Testis (tissue), 3 donors: ENCODE measurements around the gene NUDT8. TPM values are rescaled to one million over a fixed set of nuclear protein-coding genes. Genes with fewer than 3 reads are reported as not detected.

ENCODE experiments used
- DNase-seq: peaks from one replicate; pipeline ENCODE4 v3.0.0-alpha.2; 2019
- H3K27ac ChIP-seq, 2 donors: fragments of 200-600 bp; sonication (generic); one replicate each; pipeline ENCODE4 v1.5.1; 2019
- H3K27me3 ChIP-seq: fragments of 200-600 bp; sonication (generic); one replicate; pipeline ENCODE4 v1.5.1; 2019
- H3K36me3 ChIP-seq: fragments of 200-600 bp; sonication (generic); one replicate; pipeline ENCODE4 v1.5.1; 2017; ENCODE audit warnings: low read depth; ENCODE audit errors: missing control alignments
- H3K4me1 ChIP-seq: fragments of 200-600 bp; sonication (generic); one replicate; pipeline ENCODE4 v1.5.1; 2019
- H3K4me3 ChIP-seq, 2 donors: fragments of 200-600 bp; sonication (generic); one replicate each; pipeline ENCODE4 v1.5.1; 2017 to 2019
- H3K9me3 ChIP-seq: fragments of 200-600 bp; sonication (generic); one replicate; pipeline ENCODE4 v1.5.1; 2017
- CTCF ChIP-seq, 3 experiments: fragments of 450-650 bp in 2 of 3; fragments of 200-600 bp in 1 of 3; sonication (generic) in 1 of 3; IDR thresholded peaks; one replicate each; pipeline ENCODE4 v1.5.1; 2016 to 2019; ENCODE audit warnings: antibody characterized with exemption in 3 of 3, mild to moderate bottlenecking in 2 of 3, moderate library complexity in 1 of 3
- POLR2A ChIP-seq: fragments of 450-650 bp; IDR thresholded peaks from one replicate; pipeline ENCODE4 v1.6.1; 2017; ENCODE audit warnings: antibody characterized with exemption, mild to moderate bottlenecking, moderate library complexity
- WGBS, 2 donors: methylation state at CpG; one replicate each; pipeline ENCODE4 v1.1.5; 2018; 5-methylcytosine and 5-hydroxymethylcytosine counted together
- intact Hi-C: fragments of 100-400 bp; cut with DNase I; formaldehyde crosslinking; loops from one replicate; pipeline ENCODE4 v1.15.1; 2023; ENCODE audit warnings: low total_unique reads
- polyA plus RNA-seq: library from polyadenylated mRNA; stranded (reverse); fragments of 350-450 nt; fragmentation: Illumina TruSeq; extraction: RNeasy Lipid Tissue Mini Kit (QIAGEN cat#74804); gene quantifications from one replicate; pipeline ENCODE4 v1.2.3, GENCODE V29; 2014; ENCODE audit warnings: low read depth, low replicate concordance; ENCODE audit not compliant: insufficient read depth
- total RNA-seq, 2 donors: library from RNA; depleted of rRNA; stranded (reverse); fragments of >200 nt; gene quantifications; one replicate each; pipeline ENCODE4 v1.2.3, GENCODE V29; 2016

NUDT8 gene
- total and polyA plus RNA-seq, 3 donors from 2014 or later = 4.0 to 7.0 (median 6.2) TPM

- H3K36me3 ChIP-seq = no peaks in the 10 kb centered on the region
- 86 to 87% methylated on average over 8 to 19 of the region's 22 CpGs for WGBS, 2 donors
- H3K27me3 ChIP-seq = no peaks in the 10 kb centered on the region
- no peak overlapping the region for H3K4me3 ChIP-seq
- no peak for TF ChIP-seq POLR2A
- no peak for TF ChIP-seq CTCF (IDR thresholded peaks at IDR 0.05)
- intact Hi-C loops = no loop called here
- DNase-seq = no peak
- no peaks in the 10 kb centered on the region for H3K9me3 ChIP-seq
- no peak overlapping the region for H3K27ac ChIP-seq
- peaks cover 5% of the 10 kb centered on the region for H3K4me1 ChIP-seq
Observed at GRCh38 chr11:67633758-67634365, 4.1 kb upstream of the NUDT8 start.

- Histone ChIP-seq H3K4me1 (peaks cover 5% of the 10 kb centered on the region), H3K4me3 (no peak overlapping the region), H3K36me3 (no peaks in the 10 kb centered on the region), H3K9me3 (no peaks in the 10 kb centered on the region), H3K27ac (no peak overlapping the region), H3K27me3 (no peaks in the 10 kb centered on the region)
- no peak for DNase-seq
- 92 to 95% methylated on average over 30 of the region's 30 CpGs for WGBS, 2 donors
- TF ChIP-seq CTCF (IDR thresholded peaks at IDR 0.05) = no peak
- no peak for TF ChIP-seq POLR2A
- intact Hi-C loops = no loop called here
Observed at GRCh38 chr11:67632982-67633755, 3.4 kb upstream of the NUDT8 start.

GRCh38 chr11:67632175-67632981, 2.6 kb upstream of the NUDT8 start:
- intact Hi-C loops = no loop called here
- H3K27me3 ChIP-seq = no peaks in the 10 kb centered on the region
- 81 to 85% methylated on average over 9 to 12 of the region's 12 CpGs for WGBS, 2 donors

GRCh38 chr11:67631853-67632174, 2.1 kb upstream of the NUDT8 start:
- Histone ChIP-seq H3K4me3 (no peak overlapping the region), H3K9me3 (no peaks in the 10 kb centered on the region), H3K27me3 (no peaks in the 10 kb centered on the region), H3K4me1 (peaks cover 5% of the 10 kb centered on the region), H3K36me3 (no peaks in the 10 kb centered on the region), H3K27ac (no peak overlapping the region)
- no peak for TF ChIP-seq CTCF (IDR thresholded peaks at IDR 0.05)
- no peak for TF ChIP-seq POLR2A
- no peak for DNase-seq
- WGBS, 2 donors = 88 to 95% methylated on average over 2 of the region's 2 CpGs
- intact Hi-C loops = no loop called here

More at GRCh38 chr11:67632175-67632981, 2.6 kb upstream of the NUDT8 start:
- H3K9me3 ChIP-seq = no peaks in the 10 kb centered on the region
- H3K36me3 ChIP-seq = no peaks in the 10 kb centered on the region
- H3K4me3 ChIP-seq = no peak overlapping the region
- no peak for TF ChIP-seq CTCF (IDR thresholded peaks at IDR 0.05)
- no peak for TF ChIP-seq POLR2A
- no peak overlapping the region for H3K27ac ChIP-seq
- H3K4me1 ChIP-seq = peaks cover 5% of the 10 kb centered on the region
- no peak for DNase-seq
